SK-N-MC (cell line): ENCODE results near the gene ADCY5.

Experiments used
- EZH2 ChIP-seq: fragments of 200-600 bp; sonication (generic); IDR thresholded peaks from one replicate; pipeline ENCODE4 v1.6.1; 2017; ENCODE audit warnings: antibody characterized with exemption
- FOXP2 ChIP-seq: optimal IDR thresholded peaks from 2 replicates; pipeline ENCODE3; 2011; ENCODE audit warnings: mild to moderate bottlenecking, moderate library complexity; ENCODE audit not compliant: insufficient read depth; ENCODE audit errors: extremely low read length, control extremely low read depth
- POLR2AphosphoS5 ChIP-seq: IDR thresholded peaks from 2 replicates; pipeline ENCODE4 v1.6.1; 2012; ENCODE audit warnings: mild to moderate bottlenecking, low read depth, low read length, borderline replicate concordance

DNA sequence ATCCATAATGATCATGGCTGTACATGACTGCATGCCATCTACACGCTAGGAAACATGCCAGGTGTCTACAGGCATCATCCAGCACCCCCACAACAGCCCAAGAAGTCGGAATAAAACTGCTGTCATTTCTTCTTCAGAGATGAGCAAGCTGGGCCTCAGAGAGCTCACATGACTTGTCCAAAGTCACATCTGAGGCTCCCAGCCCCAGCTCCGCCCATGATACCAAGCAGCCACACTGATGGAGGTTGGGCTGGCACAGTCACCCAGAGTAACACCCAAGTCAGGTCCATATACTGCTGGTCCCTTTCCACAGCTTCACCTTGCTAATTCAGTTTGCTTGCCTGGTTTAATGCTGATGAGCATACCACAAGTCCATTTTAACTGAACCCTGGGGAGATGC is 130.5 kb downstream of the ADCY5 start:
- TF ChIP-seq POLR2AphosphoS5 (no peak), EZH2 (no peak), FOXP2 (no peak)
